Bronchial epithelial cell (primary cell): ENCODE results near the gene CELF5. TPM values are rescaled to one million over a fixed set of nuclear protein-coding genes. Genes with fewer than 3 reads are reported as not detected.
"Not testable (repeated sequence)": the region's sequence is repeated elsewhere in the genome, so short reads cannot be mapped to it uniquely, and the experiment has no call there.

ENCODE experiments used
- DNase-seq: peaks from one replicate; pipeline ENCODE4 v3.0.0-alpha.2; 2010; ENCODE audit warnings: low read depth
- FAIRE-seq: peaks from 2 replicates; lab custom pipeline; 2011; peaks lifted over from hg19 to GRCh38; lab: Jason Lieb, UNC
- H3K27me3 ChIP-seq: 2 replicates; pipeline ENCODE4 v1.5.1; 2011; ENCODE audit warnings: low read length; ENCODE audit not compliant: control insufficient read depth, insufficient read depth
- H3K36me3 ChIP-seq: 2 replicates; pipeline ENCODE4 v1.5.1; 2011; ENCODE audit warnings: low read length; ENCODE audit not compliant: control insufficient read depth, insufficient read depth
- H3K4me3 ChIP-seq: 2 replicates; pipeline ENCODE4 v1.5.1; 2011; ENCODE audit warnings: mild to moderate bottlenecking, low read depth, low read length, control low read depth
- CTCF ChIP-seq: IDR thresholded peaks from 2 replicates; pipeline ENCODE4 v1.5.1; 2011; ENCODE audit warnings: mild to moderate bottlenecking, moderate library complexity, low read length, control low read depth, inconsistent platforms; ENCODE audit not compliant: insufficient read depth, severe bottlenecking
- total RNA-seq: library from RNA; depleted of rRNA; stranded (reverse); fragments of >200 nt; gene quantifications from 2 replicates; pipeline ENCODE4 v1.2.1, GENCODE V29; 2014

CELF5 gene
- total RNA-seq, 1 donor from 2014 or later: not detected

- TF ChIP-seq CTCF: no peak
- H3K4me3 ChIP-seq: no peak overlapping the region
- H3K36me3 ChIP-seq: no peaks in the 10 kb centered on the region
- no peak for FAIRE-seq
- H3K27me3 ChIP-seq: no peaks in the 10 kb centered on the region
- DNase-seq: no peak
Measured at GRCh38 chr19:3333662-3334061, 109.2 kb downstream of the CELF5 start.

GRCh38 chr19:3334749-3335430, 110.4 kb downstream of the CELF5 start:
- not testable (repeated sequence) for H3K27me3 ChIP-seq, DNase-seq, H3K4me3 ChIP-seq, H3K36me3 ChIP-seq, FAIRE-seq

GRCh38 chr19:3335431-3336350, 111.2 kb downstream of the CELF5 start:
- Histone ChIP-seq H3K36me3 (no peaks in the 10 kb centered on the region), H3K4me3 (no peak overlapping the region), H3K27me3 (no peaks in the 10 kb centered on the region)
- TF ChIP-seq CTCF: no peak
- no peak for DNase-seq
- FAIRE-seq: peak; percentile 47

GRCh38 chr19:3336351-3336679, 111.9 kb downstream of the CELF5 start:
- Histone ChIP-seq H3K36me3 (no peaks in the 10 kb centered on the region), H3K4me3 (no peak overlapping the region), H3K27me3 (no peaks in the 10 kb centered on the region)
- DNase-seq (no peak), FAIRE-seq (no peak)
- no peak for TF ChIP-seq CTCF

- no peak overlapping the region for H3K4me3 ChIP-seq
- no peaks in the 10 kb centered on the region for H3K36me3 ChIP-seq
- H3K27me3 ChIP-seq: no peaks in the 10 kb centered on the region
- DNase-seq: peak; percentile 38
- no peak for TF ChIP-seq CTCF
- FAIRE-seq: no peak
Measured at GRCh38 chr19:3336680-3337523, 112.4 kb downstream of the CELF5 start.
